Measurements from ENCODE around the gene LRRC36. TPM values are rescaled to one million over a fixed set of nuclear protein-coding genes. Genes with fewer than 3 reads are reported as not detected.

Gene LRRC36
- total and polyA plus RNA-seq, 2 of the 13 experiments (the other 11 are each of a cell fraction or from before 2014, with no cell fraction given), result 0.12 to 0.15 TPM

GRCh38 chr16:67326472-67327309 lies at the start of gene LRRC36, which contains the start of gene KCTD19 (continued):
- TF ChIP-seq ZNF784 (CRISPR knock-in tag; IDR thresholded peaks at IDR 0.05; ENCODE audit: borderline replicate concordance) (no peak), ISX (CRISPR knock-in tag; conservative IDR thresholded peaks at IDR 0.05) (0 out of 2 replicates have a peak, but pooled peaks have one; percentile 23), TERF1 (CRISPR knock-in tag; IDR thresholded peaks at IDR 0.05) (no peak), KMT2A (CRISPR knock-in tag; IDR thresholded peaks at IDR 0.05) (no peak), KAT7 (CRISPR knock-in tag; IDR thresholded peaks at IDR 0.05; ENCODE audit: borderline replicate concordance) (no peak), ZNF746 (CRISPR knock-in tag; IDR thresholded peaks at IDR 0.05) (no peak), ZBTB43 (CRISPR knock-in tag; conservative IDR thresholded peaks at IDR 0.05) (peak; percentile 61; the same call in 1 of the 2 replicates), ZNF557 (CRISPR knock-in tag; IDR thresholded peaks at IDR 0.05) (no peak), FOXK1 (CRISPR knock-in tag; IDR thresholded peaks at IDR 0.05; ENCODE audit: borderline replicate concordance, low read depth) (no peak), ZFP62 (CRISPR knock-in tag; IDR thresholded peaks at IDR 0.05) (no peak), ZNF709 (CRISPR knock-in tag; IDR thresholded peaks at IDR 0.05) (0 out of 2 replicates have a peak, but pooled peaks have one; percentile 22), CSRNP2 (CRISPR knock-in tag; conservative IDR thresholded peaks at IDR 0.05; ENCODE audit: low read depth) (no peak), TBL1XR1 (IDR thresholded peaks at IDR 0.05; ENCODE audit: borderline replicate concordance, low read length, partially characterized antibody) (no peak), ZNF713 (CRISPR knock-in tag; IDR thresholded peaks at IDR 0.05) (no peak), MLX (CRISPR knock-in tag; IDR thresholded peaks at IDR 0.05) (no peak), ZNF292 (CRISPR knock-in tag; IDR thresholded peaks at IDR 0.05; ENCODE audit: borderline replicate concordance, low read depth) (no peak), SETDB1 (CRISPR knock-in tag; IDR thresholded peaks at IDR 0.05; ENCODE audit: borderline replicate concordance) (no peak), SMAD3 (CRISPR knock-in tag; IDR thresholded peaks at IDR 0.05) (no peak; the same call in 1 of the 2 replicates), DRAP1 (CRISPR knock-in tag; IDR thresholded peaks at IDR 0.05) (no peak)
